Activated CD4-positive, alpha-beta T cell treated with anti-CD3 and anti-CD28 coated beads, Interleukin-2, amount 50 U/mL, for 48 hours (primary cell): ENCODE data around the gene TEX2.
"Not testable (repeated sequence)": the region's sequence is repeated elsewhere in the genome, so short reads cannot be mapped to it uniquely, and the experiment has no call there.

ENCODE experiments used
- DNase-seq, 2 experiments: peaks; one replicate each; pipeline ENCODE4 v3.0.0-alpha.2; 2020

TEX2 gene

GRCh38 chr17:64180089-64181073, 82.7 kb downstream of the TEX2 start:
- no peak for DNase-seq

DNA sequence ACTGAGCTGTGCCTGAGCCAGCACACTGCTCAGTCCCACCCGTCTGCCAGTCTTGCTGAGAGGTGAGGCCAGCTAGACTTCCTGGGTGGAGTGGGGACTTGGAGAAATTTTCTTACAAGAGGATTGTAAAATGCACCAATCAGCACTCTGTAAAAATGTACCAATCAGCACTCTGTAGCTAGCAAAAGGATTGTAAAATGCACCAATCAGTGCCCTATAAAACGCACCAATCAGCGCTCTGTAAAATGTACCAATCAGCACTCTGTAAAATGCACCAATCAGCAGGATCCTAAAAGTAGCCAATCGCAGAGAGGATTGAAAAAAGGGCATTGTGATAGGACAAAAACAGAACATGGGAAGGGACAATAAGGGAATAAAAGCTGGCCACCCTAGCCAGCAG, 84.0 kb downstream of the TEX2 start:
- DNase-seq, result not testable (repeated sequence)

GRCh38 chr17:64178011-64178825, 84.8 kb downstream of the TEX2 start:
- no peak for DNase-seq

GRCh38 chr17:64177311-64178010, 85.6 kb downstream of the TEX2 start:
- DNase-seq, result no peak

DNA sequence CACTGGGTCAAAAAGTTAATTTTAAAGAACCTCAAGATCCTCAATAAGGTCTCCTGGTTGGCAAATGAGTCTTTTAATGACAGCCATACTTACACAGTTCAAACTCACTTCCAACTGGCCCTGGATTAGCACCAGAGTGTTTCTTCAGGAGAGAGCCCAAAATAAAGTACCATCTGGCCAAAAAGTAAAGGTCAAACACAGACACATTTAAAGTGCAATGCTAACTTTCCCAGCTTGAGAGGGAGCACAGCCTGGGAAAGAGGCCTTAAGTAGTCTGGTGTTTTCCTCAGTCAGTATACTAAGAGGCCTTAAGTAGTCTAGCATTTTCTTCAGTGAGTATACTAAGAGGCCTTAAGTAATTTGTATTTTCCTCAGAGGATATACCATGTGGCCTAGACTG, 86.5 kb downstream of the TEX2 start:
- no peak for DNase-seq

- DNase-seq, result no peak
Measured at GRCh38 chr17:64174686-64175456, 88.2 kb downstream of the TEX2 start.

GRCh38 chr17:64173646-64174045, 89.4 kb downstream of the TEX2 start:
- no peak for DNase-seq

DNA sequence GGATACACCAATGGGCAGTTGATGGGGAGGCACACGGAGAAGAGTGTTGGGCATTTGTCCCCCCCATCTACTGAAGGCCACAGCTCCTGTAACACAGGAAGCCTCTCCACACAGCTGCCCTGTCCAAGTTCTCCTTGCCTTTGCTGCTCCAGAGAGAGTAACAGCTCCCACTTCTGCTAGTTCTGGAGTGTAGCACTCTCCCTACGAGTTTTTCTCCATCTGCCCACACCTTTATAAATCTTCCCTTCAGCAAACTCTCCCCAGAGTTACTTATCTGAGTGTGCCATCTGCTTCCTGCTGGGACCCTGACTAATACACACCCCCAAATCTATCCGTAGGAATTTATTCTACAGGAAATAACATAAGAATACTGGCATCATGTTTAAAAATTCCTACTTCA, 90.5 kb downstream of the TEX2 start:
- no peak for DNase-seq

DNA sequence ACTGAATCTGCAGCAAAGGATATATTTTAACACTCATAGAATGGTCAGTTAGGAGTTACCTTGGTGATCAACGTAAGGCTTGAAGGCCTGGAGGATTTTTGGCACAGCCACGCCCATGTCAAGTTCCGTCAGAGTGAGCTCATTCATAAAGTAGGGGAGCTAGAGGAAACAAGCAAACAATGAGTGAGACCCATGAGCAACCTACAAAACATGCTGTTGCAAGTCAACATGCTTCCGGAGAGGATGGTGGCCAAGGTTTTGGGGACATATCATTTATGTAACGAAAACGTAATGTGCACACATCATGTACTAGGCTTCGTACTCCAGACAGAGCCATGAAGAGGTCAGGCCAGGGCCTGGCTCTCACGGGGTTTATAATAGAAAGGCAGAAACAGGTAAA, 92.0 kb downstream of the TEX2 start:
- DNase-seq, result no peak

DNA sequence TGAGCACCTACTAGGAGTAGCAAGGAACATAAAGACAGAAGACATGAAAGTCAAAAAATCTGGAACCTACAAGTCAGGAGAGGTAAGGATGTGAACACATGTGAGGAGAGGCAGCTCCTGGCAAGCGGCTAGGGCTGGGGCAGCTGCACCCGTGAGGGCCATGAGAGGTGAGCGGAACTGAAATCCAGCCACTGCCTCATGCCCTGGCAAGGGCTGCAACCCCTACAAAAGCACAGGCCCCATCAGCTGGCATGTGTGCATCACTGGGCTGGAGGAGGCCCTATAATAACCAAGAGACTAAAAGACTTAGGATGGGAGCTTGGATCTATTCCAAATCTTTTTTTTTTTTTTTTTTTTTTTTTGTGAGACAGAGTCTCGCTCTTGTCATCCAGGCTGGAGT, 92.8 kb downstream of the TEX2 start:
- no peak for DNase-seq

DNA sequence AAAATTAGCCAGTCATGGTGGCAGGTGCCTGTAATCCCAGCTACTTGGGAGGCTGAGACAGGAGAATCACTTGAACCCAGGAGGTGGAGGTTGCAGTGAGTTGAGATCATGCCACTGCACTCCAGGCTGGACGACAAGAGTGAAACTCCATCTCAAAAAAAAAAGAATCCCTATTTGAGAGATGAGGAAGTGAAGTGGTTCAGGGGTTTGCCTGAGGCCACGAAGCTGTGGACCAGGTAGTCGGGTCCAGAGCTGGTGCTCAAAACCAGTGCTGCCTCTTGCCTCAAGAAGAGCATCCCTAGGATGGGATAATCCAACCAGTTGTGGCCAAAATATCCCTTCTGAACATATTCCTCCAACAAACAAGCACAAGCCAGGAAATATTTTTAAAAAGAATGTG, 95.4 kb downstream of the TEX2 start:
- not testable (repeated sequence) for DNase-seq

- no peak for DNase-seq
Measured at GRCh38 chr17:64166876-64167275, 96.2 kb downstream of the TEX2 start.

DNA sequence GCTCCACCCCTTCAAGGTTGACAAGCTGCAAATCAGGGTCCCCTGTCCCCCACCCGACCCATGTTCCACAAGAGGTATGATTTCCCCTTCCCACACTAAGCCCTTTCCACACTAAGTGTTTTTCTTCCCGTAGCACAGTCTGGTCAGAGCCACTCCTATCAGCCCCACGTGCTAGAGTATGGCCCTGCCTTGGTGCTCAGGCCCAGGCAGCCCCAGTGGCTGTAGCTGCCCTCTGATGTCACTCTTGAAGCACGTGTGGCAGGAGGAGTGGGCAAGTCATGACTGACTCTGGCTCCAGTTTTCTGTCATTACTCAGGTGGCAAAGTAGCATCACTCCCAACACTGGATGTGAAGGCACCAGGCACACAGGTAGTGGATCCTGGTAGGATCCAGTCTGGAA, 97.7 kb downstream of the TEX2 start:
- DNase-seq, result no peak

DNA sequence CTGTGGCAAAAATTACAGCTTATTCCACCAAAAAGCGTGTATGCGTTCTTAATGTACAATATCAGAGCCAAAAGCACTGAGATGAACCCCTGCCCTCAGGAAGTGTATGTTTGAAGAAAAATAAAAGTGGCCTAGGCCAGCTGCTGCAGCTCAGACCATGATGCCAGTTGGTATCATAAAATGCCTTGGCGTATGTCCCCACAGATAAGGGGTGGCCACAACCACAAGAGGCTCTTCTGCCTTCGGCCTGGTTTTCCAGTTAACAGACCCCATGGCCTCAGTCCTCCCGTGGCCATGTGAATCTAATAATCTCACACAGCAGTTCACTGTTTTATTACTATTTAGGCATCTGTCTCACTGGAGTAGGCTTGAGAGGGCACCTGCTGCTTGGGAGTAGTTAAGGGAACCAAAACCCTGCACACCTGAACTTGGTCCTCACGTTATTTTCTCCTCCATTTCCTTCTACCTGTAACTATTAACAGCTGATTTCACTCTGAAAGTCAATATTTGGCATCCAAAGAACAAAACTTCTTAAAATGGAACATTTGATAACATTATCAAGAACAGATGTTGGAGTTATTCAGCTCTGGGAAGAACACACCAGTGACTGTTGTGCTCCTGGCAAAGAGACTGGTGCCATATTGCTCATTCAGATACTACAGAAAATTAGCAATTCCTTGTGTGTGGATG, 98.3 kb downstream of the TEX2 start:
- no peak for DNase-seq

- no peak for DNase-seq
Measured at GRCh38 chr17:64163468-64163867, 99.6 kb downstream of the TEX2 start.

DNA sequence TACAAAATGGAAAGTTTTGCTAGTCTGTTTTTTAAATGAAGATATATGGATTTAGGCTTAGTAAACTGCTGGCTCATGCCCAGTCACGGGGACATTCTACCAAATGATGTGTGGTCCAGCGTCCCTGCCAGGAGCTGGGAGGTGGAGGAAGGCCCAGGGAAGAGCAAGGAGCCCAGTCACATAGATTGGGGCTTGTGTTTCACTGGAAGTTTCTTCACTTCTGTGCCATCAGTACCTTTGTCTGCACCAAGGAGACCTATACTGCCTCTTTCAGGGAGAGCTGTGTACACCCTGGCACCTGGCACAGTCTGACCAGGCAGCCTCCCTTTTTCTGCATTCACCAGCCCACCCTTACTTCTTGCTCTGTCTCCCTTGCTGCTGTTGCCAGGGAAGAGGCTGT, 100.5 kb downstream of the TEX2 start:
- no peak for DNase-seq

DNA sequence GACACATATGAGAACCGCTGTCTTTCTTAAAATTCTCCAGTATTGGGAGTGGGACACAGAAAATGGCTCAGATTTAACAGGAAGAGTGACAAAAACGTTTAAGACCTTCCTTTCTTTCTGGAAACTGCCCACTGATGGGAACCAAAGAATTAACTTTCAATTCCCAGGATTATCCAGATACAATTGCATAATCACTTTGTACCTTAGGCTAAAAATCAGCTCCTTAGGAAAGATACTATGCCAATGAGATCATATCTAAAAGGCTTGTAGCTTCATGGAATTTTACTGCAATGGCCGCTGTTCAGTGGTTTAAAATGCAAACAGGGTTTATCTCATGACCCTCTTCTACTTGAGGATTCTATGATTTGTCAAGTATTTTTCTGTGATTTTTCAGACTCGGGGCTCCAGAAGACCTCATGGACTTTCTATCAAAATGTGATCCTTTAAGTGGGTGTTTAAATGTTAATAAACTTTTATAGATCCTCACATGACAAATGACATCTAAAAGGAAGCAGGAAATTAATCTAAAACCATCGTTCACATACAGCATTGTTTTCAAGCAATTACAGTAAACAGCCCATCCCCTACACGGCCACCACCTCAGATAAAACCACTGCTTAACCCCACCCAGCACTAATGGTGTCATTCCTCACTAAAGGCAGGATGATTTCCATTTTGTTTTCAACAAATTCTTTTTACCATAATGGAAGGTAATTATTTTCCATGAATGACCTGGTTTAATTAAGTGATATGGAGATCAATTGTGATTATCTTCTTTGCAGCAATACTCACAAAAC, 101.5 kb downstream of the TEX2 start:
- DNase-seq, result no peak

DNA sequence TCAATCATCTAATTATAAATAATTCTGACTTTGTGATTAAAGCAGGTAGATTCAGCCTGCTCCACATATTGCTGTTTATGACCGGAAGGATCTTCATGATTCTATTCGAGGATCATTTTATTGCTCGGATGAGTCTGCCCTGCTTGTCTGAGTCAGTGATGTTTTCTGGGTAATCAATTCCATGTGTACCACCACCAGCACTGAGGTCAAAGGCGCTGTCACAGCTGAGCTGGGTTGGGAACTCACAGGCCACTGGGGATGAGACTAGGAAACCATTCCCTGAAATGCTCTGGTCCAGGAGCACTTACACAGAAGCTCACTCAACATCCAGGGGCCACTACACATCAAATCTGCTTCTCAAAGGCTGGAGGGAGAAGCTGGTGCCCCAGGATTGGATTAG, 102.7 kb downstream of the TEX2 start:
- no peak for DNase-seq

GRCh38 chr17:64158831-64159590, 104.0 kb downstream of the TEX2 start:
- DNase-seq, result no peak

DNA sequence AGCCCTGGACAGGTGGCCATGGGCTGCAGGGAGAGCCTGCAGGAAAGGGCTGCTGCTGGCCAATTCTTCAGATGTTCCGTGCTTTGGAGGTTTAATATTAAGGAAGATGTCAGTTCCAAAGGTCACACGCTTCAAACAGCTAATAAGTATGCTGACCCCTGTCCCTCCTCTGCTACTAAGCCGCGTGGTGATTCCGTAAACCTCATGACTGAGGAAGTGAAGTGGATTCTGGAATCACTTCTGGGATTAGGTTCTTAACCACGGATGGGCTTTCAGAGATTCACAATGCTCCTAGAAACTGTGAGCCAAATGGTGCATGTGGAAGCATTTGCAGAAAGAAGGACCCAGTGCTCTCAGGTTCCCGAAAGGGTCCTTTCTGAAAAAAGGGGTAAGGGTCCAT, 104.7 kb downstream of the TEX2 start:
- no peak for DNase-seq
